ENCODE results near the gene ZNF865. TPM values are rescaled to one million over a fixed set of nuclear protein-coding genes. Genes with fewer than 3 reads are reported as not detected.

Gene ZNF865
- total RNA-seq, 1 donor from 2014 or later = 12.3 TPM

DNA sequence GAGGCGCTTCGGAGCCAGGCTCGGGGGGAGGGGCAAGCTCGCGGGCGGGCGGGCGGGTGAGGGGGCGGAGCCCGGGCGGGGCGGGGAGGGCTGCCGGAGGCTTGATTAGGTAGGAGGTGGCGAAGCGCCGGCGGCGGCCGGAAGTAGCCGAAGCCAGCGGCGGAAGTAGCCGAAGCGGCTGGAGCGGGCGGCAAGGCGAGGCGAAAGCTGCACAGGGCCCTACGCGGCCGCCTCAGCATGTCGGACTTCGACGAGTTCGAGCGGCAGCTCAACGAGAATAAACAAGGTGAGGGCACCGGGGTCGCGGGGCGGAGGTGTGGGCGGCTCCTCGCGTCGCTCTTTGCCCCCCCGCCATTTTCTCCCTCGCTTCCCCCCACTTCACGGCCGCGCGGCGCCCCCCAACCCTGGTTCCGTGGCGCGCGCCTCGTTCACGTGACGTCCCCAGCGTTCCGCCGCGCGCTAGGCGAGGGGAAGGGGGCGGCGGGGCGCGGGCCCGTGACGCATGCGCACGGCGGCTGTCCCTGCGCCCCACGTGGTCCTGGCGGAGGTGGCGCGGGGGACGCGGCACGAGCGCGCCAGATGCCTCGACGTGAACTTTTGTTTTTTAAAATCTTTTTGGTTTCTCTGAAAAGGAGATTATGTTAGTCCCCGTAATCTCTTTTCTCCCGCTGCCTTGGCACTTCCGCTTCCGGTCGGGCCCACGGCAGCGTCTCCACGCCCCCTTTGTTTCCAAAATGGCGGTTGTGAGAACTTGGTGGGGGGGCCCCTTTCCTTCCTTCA is 49.6 kb downstream of the ZNF865 start, which contains the start of gene U2AF2:
Gene U2AF2, plus strand, starts transcription at position 168 of the 780 bp plus-strand sequence. Its CDS starts 70 bp downstream, at position 238.
- intact Hi-C loops (cut with micrococcal nuclease) = loop anchor here (1.0 to 10.0 kb wide), 11 partner anchors 12 to 1788 kb away; partner anchors contain the start of genes EPN1, FIZ1, MYADM and PPP6R1

DNA sequence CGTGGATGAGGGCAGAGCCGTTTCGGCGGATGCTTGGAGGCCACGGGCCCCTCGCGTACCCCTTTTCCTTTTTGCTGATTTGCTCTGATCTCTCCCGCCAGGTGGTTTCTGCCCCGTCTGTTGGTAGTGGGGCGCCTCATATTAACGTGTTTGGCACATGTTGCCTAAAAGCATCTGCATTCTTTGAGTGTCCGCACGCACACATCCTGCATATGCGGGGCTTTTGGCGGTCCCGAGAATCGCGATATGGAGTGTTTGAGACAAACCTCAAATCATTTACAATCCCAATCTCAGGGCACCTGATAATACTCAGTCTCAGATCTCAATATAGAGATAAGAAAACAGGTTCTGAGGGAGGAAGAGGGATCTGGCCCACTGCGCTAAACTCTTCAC is 50.2 kb downstream of the ZNF865 start:
- intact Hi-C loops (cut with micrococcal nuclease) = loop anchor here (1.0 to 10.0 kb wide), 3 partner anchors 20 to 659 kb away; partner anchors contain the start of genes EPN1 and ZSCAN5A

DNA sequence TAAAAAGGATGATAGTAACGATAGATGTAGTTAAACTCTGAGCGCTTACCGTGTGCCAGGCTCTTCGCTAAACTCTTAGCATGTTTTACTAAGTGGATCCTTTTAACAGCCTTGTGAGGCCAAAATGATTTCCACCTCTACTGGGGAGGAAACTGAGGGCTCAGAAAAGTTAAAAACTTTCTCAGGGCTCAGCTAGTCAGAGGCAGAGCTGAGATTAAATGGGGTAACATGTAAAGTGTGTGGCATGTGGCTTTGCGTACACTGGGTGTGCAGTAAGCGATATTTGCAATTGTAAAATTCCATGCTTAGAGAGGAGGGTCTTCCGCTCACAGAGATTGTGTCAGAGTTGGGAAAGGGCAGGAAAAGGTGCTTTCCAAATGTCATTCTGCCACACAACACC is 51.1 kb downstream of the ZNF865 start:
- intact Hi-C loops (cut with micrococcal nuclease) = loop anchor here (10.0 kb wide), 1 partner anchor 658 kb away; the partner anchor contains the start of gene ZSCAN5A

DNA sequence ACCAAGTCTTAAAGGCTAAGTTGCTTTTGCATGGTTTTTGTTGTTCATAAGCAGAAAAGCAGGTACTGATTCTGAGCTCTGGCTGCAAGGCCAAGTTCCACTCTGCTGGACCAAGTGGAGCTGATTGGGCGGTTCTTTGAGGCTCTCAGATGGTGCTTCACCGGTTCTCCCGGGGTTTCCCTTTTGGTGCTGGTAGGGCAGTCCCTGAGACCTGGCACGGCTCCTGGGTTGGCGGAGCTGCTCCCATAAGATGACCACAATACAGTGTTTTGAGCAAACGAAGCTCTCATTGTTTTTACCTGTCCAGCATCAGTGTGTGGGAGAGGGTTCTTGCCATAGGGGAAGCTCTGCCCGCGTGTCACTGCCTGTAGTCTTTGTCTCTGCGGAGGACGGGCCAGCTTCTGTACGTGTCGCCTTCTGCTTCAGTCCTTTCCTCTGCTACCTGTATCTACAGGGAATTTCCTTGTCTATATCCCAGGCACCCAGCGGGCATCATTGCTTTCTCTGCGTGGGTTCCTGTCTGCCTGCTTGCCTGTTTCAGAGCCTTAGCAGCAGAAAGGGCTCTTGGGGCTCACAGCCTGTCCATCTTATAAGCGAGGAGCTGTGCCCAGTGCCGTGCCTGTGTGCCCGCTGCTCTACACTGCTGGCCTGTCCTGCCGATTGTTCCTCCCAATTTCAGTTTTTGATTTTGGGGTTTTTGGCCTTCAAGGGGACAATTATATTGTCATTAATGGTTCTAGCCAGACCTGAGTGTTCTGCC is 51.7 kb downstream of the ZNF865 start:
- intact Hi-C loops (cut with micrococcal nuclease) = loop anchor here (10.0 kb wide), 1 partner anchor 658 kb away; the partner anchor contains the start of gene ZSCAN5A

DNA sequence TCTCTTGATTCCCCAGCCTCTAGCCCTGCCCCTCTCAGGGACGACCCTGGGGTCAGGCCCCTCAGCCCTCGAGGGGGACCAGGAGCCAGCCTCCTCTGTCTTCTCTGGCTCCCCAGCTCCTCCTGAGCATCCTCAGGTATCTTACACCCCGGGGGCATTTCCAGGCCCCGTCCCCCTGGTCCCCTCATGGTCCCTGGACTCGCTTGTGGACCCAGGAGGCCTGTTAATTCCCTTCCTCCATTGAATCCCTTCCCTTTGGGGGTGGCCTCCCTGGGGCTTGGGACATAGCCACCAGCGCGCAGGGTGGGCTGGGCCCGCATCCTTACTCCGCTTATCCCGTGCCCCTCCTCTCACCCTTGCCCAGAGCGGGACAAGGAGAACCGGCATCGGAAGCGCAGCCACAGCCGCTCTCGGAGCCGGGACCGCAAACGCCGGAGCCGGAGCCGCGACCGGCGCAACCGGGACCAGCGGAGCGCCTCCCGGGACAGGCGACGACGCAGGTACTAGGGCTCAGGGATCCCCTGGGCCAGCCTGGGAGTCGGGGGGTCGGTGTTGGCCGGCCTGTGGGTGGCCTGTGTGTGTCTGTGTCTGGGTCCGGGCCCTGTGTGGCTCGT is 53.5 kb downstream of the ZNF865 start:
- intact Hi-C loops (cut with micrococcal nuclease) = loop anchor here (10.0 kb wide), 1 partner anchor 656 kb away; the partner anchor contains the start of gene ZSCAN5A

DNA sequence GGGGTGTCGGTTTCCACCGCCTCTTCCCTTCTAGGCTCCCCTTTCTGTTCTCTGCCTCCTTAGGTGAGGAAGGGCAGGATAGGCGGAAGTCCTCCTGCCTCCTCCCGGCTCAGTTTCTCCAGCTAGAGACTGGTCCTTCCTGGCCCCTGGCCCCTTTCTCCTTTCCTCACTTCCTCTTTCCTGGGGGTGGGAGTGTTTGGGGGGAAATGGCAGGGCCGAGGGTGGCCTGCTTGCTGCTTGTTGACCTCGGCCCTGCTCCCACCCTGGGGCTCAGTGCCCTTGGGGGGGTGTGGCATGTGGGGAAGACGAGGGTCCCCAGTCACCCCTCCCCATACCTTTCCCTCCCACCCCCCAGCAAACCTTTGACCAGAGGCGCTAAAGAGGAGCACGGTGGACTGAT is 54.4 kb downstream of the ZNF865 start:
- intact Hi-C loops (cut with micrococcal nuclease) = loop anchor here (10.0 kb wide), 1 partner anchor 655 kb away; the partner anchor contains the start of gene ZSCAN5A

DNA sequence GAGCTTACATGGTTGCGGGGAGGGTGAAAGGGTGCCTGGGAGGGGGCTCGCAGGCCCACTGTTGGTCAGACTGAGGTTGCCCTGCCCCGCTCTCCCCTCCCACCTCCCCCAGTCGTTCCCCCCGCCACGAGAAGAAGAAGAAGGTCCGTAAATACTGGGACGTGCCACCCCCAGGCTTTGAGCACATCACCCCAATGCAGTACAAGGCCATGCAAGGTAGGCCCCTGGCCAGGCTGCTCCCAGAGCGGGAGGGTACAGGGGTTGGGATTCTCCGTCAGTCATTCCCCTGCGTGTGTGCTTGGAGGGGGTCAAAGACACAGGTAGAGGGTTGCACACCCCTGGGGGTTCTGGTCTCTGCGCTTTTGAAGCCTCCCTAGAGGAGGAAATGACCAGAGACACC is 55.0 kb downstream of the ZNF865 start:
- intact Hi-C loops (cut with micrococcal nuclease) = no loop called here

DNA sequence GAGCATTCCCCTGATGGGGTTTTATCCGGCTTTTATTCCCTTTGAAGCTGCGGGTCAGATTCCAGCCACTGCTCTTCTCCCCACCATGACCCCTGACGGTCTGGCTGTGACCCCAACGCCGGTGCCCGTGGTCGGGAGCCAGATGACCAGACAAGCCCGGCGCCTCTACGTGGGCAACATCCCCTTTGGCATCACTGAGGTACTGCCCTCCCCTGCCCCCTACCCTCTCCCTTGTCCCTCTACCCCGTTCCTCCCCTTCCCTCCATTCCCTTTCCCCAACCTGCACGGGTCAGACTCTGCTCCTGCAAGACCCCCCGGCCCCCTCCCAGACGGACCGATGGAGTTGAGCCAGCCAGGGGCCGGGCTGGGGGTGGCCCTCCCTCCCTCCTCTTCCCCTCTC is 55.5 kb downstream of the ZNF865 start:
- intact Hi-C loops (cut with micrococcal nuclease) = no loop called here

DNA sequence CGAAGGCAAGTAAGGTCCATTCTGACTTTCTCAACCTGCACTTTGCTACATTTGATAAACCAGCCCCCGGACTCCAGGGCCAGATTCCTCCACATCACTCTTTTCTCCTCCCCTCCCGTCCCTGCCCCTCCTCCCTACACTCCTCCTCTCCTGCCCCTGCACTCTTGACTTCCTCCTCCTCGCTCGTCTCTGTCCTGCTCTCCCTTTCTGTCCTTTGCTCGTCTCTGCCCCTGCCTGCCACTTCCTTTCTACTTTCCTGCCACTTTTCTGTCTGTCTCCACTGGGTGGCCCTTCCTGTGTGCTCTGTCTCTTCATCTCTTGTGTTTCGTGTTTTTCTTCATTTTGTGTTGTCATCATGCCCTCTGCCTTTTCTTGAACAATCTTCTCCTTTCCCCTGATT is 56.4 kb downstream of the ZNF865 start:
- intact Hi-C loops (cut with micrococcal nuclease) = no loop called here

DNA sequence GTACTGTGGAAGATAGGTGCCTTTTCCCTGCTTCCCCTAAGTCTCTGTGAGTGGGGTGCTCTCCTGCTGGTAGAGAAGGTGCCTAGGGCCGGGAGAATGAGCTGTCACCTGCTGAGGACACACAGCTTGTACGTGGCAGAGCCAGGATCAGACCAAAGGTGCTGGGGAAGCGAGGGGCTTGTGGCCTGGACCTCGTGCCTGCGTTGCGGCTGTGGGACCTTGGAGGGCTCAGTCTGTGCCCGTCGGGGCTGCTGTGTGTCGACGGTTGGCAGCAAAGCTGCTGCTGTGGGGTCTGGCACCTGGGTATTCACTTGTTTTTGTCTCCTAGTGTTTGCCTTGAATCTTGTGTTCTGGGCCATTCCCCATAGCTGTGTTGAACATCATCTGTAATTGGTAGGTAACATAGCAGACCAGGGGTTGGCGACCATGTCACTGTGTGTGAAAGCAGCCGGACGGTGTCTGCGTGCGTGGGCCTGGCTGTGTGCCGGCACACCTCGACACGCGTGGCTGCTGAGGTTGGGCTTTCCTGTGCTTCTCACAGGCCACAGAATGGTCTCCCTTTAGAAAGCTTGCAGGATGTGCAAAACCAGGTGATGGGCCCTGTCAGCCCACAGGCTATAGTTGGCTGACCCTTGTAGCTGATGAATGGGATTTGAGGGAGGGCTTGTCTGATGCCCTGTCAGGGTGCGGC is 58.5 kb downstream of the ZNF865 start:
- intact Hi-C loops (cut with micrococcal nuclease) = no loop called here

DNA sequence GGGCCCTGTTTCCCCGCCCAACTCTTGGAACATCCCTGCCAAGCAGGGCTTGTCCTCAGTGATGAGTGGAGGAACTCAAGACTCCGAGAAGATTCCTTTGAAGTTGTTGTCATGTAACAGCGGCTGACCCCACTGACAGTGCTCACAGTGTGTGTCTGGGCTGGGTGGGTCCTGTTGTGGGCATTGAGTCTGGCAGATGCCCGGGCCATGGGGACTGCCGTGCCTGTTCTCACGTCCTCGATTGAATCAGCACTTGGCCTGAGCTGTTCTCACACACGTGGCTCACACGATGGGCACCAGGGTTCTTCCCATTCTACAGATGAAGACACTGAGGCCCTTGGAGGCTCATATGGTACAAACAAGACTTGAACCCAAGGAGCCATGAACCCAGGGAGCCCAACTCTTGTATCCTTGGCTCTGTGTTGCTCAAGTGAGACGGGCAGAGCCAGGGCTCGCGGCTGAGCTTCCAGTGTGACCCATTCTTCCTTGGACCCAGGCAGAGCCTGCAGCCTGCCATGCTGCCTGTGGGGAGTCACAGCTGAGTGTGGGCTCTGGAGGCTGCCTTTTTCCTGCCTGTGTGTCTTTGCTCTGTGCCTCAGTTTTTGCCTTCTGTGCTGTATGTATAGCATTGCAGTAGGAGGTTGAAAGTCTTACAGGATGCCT is 61.0 kb downstream of the ZNF865 start:
- intact Hi-C loops (cut with micrococcal nuclease) = no loop called here

Other genes with a start within 250 kb of the ZNF865 start
- gene GARIN5B, start 242.4 kb upstream of the ZNF865 start, total RNA-seq = not detected in 2 replicates
- gene IL11, start 235.2 kb upstream of the ZNF865 start, total RNA-seq = 0.55 and 0.61 TPM in 2 replicates
- not detected in 2 replicates for gene TMEM190, start 228.8 kb upstream of the ZNF865 start, total RNA-seq
- 10.3 and 11.7 TPM in 2 replicates for gene TMEM238, start 221.4 kb upstream of the ZNF865 start, total RNA-seq
- 2,481 and 2,547 TPM in 2 replicates for gene RPL28, start 219.7 kb upstream of the ZNF865 start, total RNA-seq
- gene UBE2S, start 197.9 kb upstream of the ZNF865 start, total RNA-seq = 213 and 217 TPM in 2 replicates
- not detected in 2 replicates for gene SHISA7, start 162.3 kb upstream of the ZNF865 start, total RNA-seq
- gene ISOC2, start 144.0 kb upstream of the ZNF865 start, total RNA-seq = 23.2 and 25.3 TPM in 2 replicates
- not detected in 2 replicates for gene C19orf85, start 140.9 kb upstream of the ZNF865 start, total RNA-seq
- gene ZNF628, start 129.0 kb upstream of the ZNF865 start, total RNA-seq = 6.6 and 10.3 TPM in 2 replicates
- 9.3 and 12.3 TPM in 2 replicates for gene NAT14, start 120.5 kb upstream of the ZNF865 start, total RNA-seq
- 0.23 and 0.30 TPM in 2 replicates for gene SSC5D, start 117.2 kb upstream of the ZNF865 start, total RNA-seq
- not detected in 2 replicates for gene SBK2, start 68.5 kb upstream of the ZNF865 start, total RNA-seq
- not detected in 2 replicates for gene SBK3, start 60.1 kb upstream of the ZNF865 start, total RNA-seq
- 6.5 and 6.7 TPM in 2 replicates for gene ZNF579, start 24.8 kb upstream of the ZNF865 start, total RNA-seq
- 14.4 and 14.7 TPM in 2 replicates for gene FIZ1, start 6.1 kb upstream of the ZNF865 start, total RNA-seq
- gene ZNF524, start 5.4 kb upstream of the ZNF865 start, total RNA-seq = 21.0 and 21.2 TPM in 2 replicates
- 4.9 and 5.0 TPM in 2 replicates for gene ZNF784, start 18.9 kb downstream of the ZNF865 start, total RNA-seq
- 29.9 and 30.8 TPM in 2 replicates for gene ZNF580, start 35.4 kb downstream of the ZNF865 start, total RNA-seq
- gene ZNF581, start 38.0 kb downstream of the ZNF865 start, total RNA-seq = 21.0 and 22.4 TPM in 2 replicates
- gene CCDC106, start 42.6 kb downstream of the ZNF865 start, total RNA-seq = 6.5 and 7.0 TPM in 2 replicates
- gene U2AF2, start 49.4 kb downstream of the ZNF865 start, total RNA-seq = 298 and 303 TPM in 2 replicates
- gene EPN1, start 69.6 kb downstream of the ZNF865 start, total RNA-seq = 58.3 and 59.3 TPM in 2 replicates
- gene NLRP9, start 132.8 kb downstream of the ZNF865 start, total RNA-seq = not detected in 2 replicates
- gene RFPL4A, start 153.4 kb downstream of the ZNF865 start, total RNA-seq = not detected in 2 replicates
- gene RFPL4AL1, start 163.5 kb downstream of the ZNF865 start, total RNA-seq = not detected in 2 replicates
- gene NLRP11, start 226.4 kb downstream of the ZNF865 start, total RNA-seq = not detected in 2 replicates
- not detected in 2 replicates for gene NLRP4, start 230.9 kb downstream of the ZNF865 start, total RNA-seq

Data from T-helper 2 cell treated with Interferon-gamma antibody and Interleukin-4, amounts not matched to agents 100 ng/mL and 5 ng/mL, for 36 hours (primary cell).